Fibroblast of lung (primary cell): Measurements from ENCODE around the gene DOK5.

Source experiments
- CTCF ChIP-seq, 2 donors: IDR thresholded peaks in 1 of 2; conservative IDR thresholded peaks in 1 of 2; 1 replicate in 1 of 2; 2 replicates in 1 of 2; pipeline ENCODE4 v1.5.1; 2011 to 2012; ENCODE audit warnings: low read length in 2 of 2, control low read depth in 1 of 2, inconsistent platforms in 1 of 2, low read depth in 1 of 2, mild to moderate bottlenecking in 1 of 2
- EZH2 ChIP-seq: IDR thresholded peaks from 2 replicates; pipeline ENCODE4 v1.5.1; 2012; ENCODE audit warnings: low read length, control low read depth, mild to moderate bottlenecking; ENCODE audit errors: missing control alignments

GRCh38 chr20:54559890-54560289, 84.5 kb downstream of the DOK5 start:
- TF ChIP-seq CTCF (conservative IDR thresholded peaks at IDR 0.05 in 1 of 2, IDR thresholded peaks at IDR 0.05 in 1 of 2; ENCODE audit: low read depth in 1 of 2, low read length in 2 of 2), result no peak
- TF ChIP-seq EZH2, result no peak
